HEK293T (cell line): Measurements from ENCODE around the gene RORC.

ENCODE experiments used
- FOXK2 ChIP-seq: fragments of 450-650 bp; IDR thresholded peaks from 2 replicates; pipeline ENCODE4 v1.6.1; 2016; ENCODE audit warnings: mild to moderate bottlenecking
- SP1 ChIP-seq: fragments of 450-650 bp; IDR thresholded peaks from 2 replicates; pipeline ENCODE4 v1.6.1; 2017
- SUZ12 ChIP-seq: fragments of 450-650 bp; IDR thresholded peaks from 2 replicates; pipeline ENCODE4 v1.6.1; 2016; ENCODE audit warnings: mild to moderate bottlenecking
- TARDBP ChIP-seq: fragments of 450-650 bp; IDR thresholded peaks from 2 replicates; pipeline ENCODE4 v1.6.1; 2016
- ZNF384 ChIP-seq: fragments of 450-650 bp; IDR thresholded peaks from 2 replicates; pipeline ENCODE4 v1.6.1; 2016

- no peak for TF ChIP-seq FOXK2
- TF ChIP-seq TARDBP = no peak
- TF ChIP-seq SUZ12 = no peak
- TF ChIP-seq SP1 = no peak
- no peak for TF ChIP-seq ZNF384
Observed at GRCh38 chr1:151864411-151864810, 32.8 kb upstream of the RORC start.
